Muscle layer of colon (tissue), 2 donors: ENCODE data around the gene HADHB.
A peak's percentile ranks its signal among the peaks of the same experiment; 100 is the strongest.
"Not testable (repeated sequence)": the region's sequence is repeated elsewhere in the genome, so short reads cannot be mapped to it uniquely, and the experiment has no call there.

Experiments used
- H3K27ac ChIP-seq: one replicate; pipeline ENCODE4 v1.7.0; 2013; ENCODE audit warnings: low read depth, mild to moderate bottlenecking, low read length, moderate library complexity
- H3K27me3 ChIP-seq, 2 donors: one replicate each; pipeline ENCODE4 v1.7.0; 2013; ENCODE audit warnings: low read length in 2 of 2, mild to moderate bottlenecking in 2 of 2; ENCODE audit not compliant: insufficient read depth in 2 of 2, control insufficient read depth in 1 of 2
- H3K36me3 ChIP-seq: one replicate; pipeline ENCODE4 v1.7.0; 2013; ENCODE audit warnings: mild to moderate bottlenecking, low read length; ENCODE audit not compliant: insufficient read depth
- H3K4me1 ChIP-seq: one replicate; pipeline ENCODE4 v1.7.0; 2013; ENCODE audit warnings: mild to moderate bottlenecking, low read length; ENCODE audit not compliant: insufficient read depth
- H3K4me3 ChIP-seq, 2 donors: one replicate each; pipeline ENCODE4 v1.7.0; 2013; ENCODE audit warnings: low read length in 2 of 2, low read depth in 1 of 2, mild to moderate bottlenecking in 1 of 2, moderate library complexity in 1 of 2
- H3K9ac ChIP-seq: one replicate; pipeline ENCODE4 v1.7.0; 2013; ENCODE audit warnings: low read length
- H3K9me3 ChIP-seq: one replicate; pipeline ENCODE4 v1.7.0; 2013; ENCODE audit warnings: mild to moderate bottlenecking, low read length
- donor health status: abdominal sarcoma.
- donor health status: Adenocarcinoma of cecum.

The HADHB gene

DNA sequence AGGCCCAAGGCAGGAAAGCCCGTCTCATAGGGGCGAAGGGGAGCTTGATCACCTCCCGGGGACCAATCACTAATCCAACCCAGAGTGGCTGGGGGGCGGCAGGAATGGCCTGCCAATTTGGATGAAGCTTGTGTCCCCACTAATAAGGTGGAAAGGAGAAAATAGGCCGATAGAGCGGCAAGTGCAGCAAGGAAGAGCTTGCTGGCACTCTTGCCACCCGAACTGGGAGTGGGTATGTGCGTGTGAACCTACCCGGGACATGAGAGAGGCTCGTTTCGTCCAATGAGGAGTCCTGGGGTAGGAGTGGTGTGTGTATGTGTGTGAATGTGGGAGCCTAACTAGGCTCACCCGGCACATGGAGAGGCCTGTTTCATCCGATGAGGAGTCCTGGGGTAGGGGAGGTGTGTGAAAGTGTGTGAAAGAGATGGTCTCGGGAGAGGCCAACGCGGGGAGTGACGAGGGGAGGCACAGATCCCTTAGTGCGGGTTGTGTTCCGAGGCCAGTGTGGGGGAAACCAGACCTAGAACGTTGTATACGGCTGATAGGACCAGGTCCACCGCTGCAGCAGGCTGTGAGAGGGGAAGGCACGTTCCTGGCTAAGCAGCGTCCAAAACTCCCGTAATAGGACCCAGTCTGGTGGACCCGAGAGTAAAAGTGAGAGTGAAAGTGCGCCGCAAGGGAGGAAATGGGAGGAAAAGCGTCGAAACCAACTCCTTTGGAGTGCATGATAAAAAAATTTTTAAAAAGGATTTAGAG lies 54.1 kb downstream of the HADHB start:
- Histone ChIP-seq H3K27me3 (no peaks in the 10 kb centered on the region), H3K4me3 (peak overlapping the region; percentile 34 to 95), H3K36me3 (no peaks in the 10 kb centered on the region), H3K27ac (peak overlapping the region; percentile 86), H3K4me1 (peaks cover 17% of the 10 kb centered on the region), H3K9ac (peak overlapping the region; percentile 85), H3K9me3 (no peaks in the 10 kb centered on the region)

DNA sequence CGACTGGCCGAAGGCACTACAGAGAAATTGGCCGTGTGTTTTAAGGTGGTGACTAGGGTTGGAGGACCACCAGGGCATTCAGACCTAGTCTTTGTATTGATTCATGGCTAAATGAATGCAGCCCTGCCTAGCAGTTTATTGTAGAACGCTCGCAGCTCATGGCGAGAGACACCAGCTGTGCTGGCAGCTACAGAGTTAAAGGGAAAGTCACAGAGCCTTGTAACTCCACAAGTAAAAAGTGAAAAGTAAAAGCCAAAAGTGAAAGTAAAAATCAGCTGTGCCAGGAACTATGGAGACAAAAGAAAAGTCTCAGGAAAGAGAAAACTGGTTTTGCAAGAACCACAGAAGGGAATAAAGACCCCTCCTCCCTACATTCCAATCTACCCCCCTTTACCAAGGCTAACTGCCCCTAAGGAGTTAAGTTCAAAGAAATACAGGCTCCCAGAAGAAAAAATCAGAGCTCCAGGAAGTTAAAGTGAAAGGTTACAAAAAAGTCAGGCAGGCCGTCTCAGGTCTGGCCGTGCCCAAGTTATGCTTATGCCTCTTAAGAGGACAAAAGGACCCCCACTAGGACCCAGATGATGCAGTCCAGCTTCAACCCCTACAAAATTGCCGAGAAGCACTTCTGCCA lies 54.8 kb downstream of the HADHB start:
- Histone ChIP-seq H3K9ac (peak overlapping the region; percentile 85), H3K4me3 (peak overlapping the region; percentile 34 to 95), H3K27me3 (no peaks in the 10 kb centered on the region), H3K27ac (peak overlapping the region; percentile 86), H3K4me1 (peaks cover 17% of the 10 kb centered on the region), H3K36me3 (no peaks in the 10 kb centered on the region), H3K9me3 (no peaks in the 10 kb centered on the region)

GRCh38 chr2:26300234-26300925 lies 55.6 kb downstream of the HADHB start:
- Histone ChIP-seq H3K27me3 (no peaks in the 10 kb centered on the region), H3K4me1 (peaks cover 17% of the 10 kb centered on the region), H3K9me3 (no peaks in the 10 kb centered on the region), H3K4me3 (peak overlapping the region in 1 of 2 donors; percentile 95), H3K27ac (peak overlapping the region; percentile 86), H3K36me3 (no peaks in the 10 kb centered on the region), H3K9ac (no peak overlapping the region)

- Histone ChIP-seq H3K27ac (no peak overlapping the region), H3K4me3 (no peak overlapping the region), H3K36me3 (no peaks in the 10 kb centered on the region), H3K27me3 (no peaks in the 10 kb centered on the region), H3K9ac (no peak overlapping the region), H3K9me3 (no peaks in the 10 kb centered on the region), H3K4me1 (peaks cover 17% of the 10 kb centered on the region)
Measured at GRCh38 chr2:26302846-26303245, 58.1 kb downstream of the HADHB start.

- H3K27me3 ChIP-seq, H3K9ac ChIP-seq, H3K27ac ChIP-seq, H3K4me1 ChIP-seq, H3K9me3 ChIP-seq, H3K36me3 ChIP-seq, H3K4me3 ChIP-seq: not testable (repeated sequence)
Measured at GRCh38 chr2:26305094-26305493, 60.4 kb downstream of the HADHB start.

- Histone ChIP-seq H3K9me3 (no peaks in the 10 kb centered on the region), H3K4me1 (peaks cover 6% of the 10 kb centered on the region), H3K4me3 (no peak overlapping the region), H3K9ac (no peak overlapping the region), H3K36me3 (no peaks in the 10 kb centered on the region), H3K27me3 (no peaks in the 10 kb centered on the region), H3K27ac (no peak overlapping the region)
Measured at GRCh38 chr2:26305540-26305939, 60.8 kb downstream of the HADHB start.

GRCh38 chr2:26309921-26310320 lies 65.2 kb downstream of the HADHB start:
- H3K4me3 ChIP-seq: no peak overlapping the region
- H3K9ac ChIP-seq: no peak overlapping the region
- no peaks in the 10 kb centered on the region for H3K4me1 ChIP-seq
- no peaks in the 10 kb centered on the region for H3K27me3 ChIP-seq
- no peaks in the 10 kb centered on the region for H3K36me3 ChIP-seq
- no peaks in the 10 kb centered on the region for H3K9me3 ChIP-seq
- no peak overlapping the region for H3K27ac ChIP-seq

- Histone ChIP-seq H3K36me3 (no peaks in the 10 kb centered on the region), H3K27ac (no peak overlapping the region), H3K4me1 (no peaks in the 10 kb centered on the region), H3K9me3 (no peaks in the 10 kb centered on the region), H3K4me3 (no peak overlapping the region), H3K27me3 (no peaks in the 10 kb centered on the region), H3K9ac (no peak overlapping the region)
Measured at GRCh38 chr2:26312471-26312870, 67.7 kb downstream of the HADHB start.

DNA sequence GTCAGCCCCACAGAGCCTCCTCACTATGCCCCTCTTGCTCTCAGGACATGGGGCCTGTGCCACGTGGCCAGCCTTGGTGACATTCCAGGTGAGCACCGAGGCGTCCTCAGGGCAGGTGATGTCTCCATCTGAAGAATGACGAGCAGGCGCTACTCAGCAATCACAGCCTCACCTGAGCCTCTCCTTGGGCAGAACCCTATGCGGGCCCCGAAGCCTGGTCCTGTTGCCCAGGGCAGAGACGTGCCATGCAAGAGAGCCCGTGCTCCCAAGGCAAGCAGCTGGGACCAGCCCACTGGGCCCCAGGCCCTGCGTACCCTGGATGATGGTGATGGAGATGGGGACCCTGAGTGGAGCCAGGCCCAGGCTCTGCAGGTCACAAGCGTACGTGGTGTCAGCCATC lies 68.7 kb downstream of the HADHB start:
- no peaks in the 10 kb centered on the region for H3K27me3 ChIP-seq
- no peak overlapping the region for H3K4me3 ChIP-seq
- H3K4me1 ChIP-seq: no peaks in the 10 kb centered on the region
- H3K27ac ChIP-seq: no peak overlapping the region
- H3K9me3 ChIP-seq: no peaks in the 10 kb centered on the region
- H3K9ac ChIP-seq: no peak overlapping the region
- H3K36me3 ChIP-seq: no peaks in the 10 kb centered on the region

DNA sequence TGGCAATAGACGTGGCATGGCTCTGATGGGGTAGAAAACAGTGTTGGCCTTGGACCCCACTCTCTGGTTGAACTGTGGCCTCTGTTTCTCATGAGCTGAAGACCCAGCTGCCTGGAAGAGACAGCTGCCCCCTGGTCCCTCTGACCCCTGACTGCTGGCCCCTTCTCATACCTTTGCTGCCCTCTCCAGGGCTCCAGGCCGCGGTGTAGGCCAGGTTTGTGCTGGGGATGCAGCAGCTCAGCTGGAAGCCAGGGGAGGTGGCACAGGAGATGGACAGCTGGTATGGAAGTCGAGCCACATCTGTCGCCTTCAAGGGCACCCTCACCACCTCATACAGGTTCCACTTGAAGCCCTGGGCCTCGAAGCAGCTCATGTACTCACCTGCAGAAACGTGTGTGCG lies 69.5 kb downstream of the HADHB start:
- Histone ChIP-seq H3K27me3 (no peaks in the 10 kb centered on the region), H3K9me3 (no peaks in the 10 kb centered on the region), H3K4me3 (no peak overlapping the region), H3K27ac (no peak overlapping the region), H3K36me3 (no peaks in the 10 kb centered on the region), H3K4me1 (no peaks in the 10 kb centered on the region), H3K9ac (no peak overlapping the region)

DNA sequence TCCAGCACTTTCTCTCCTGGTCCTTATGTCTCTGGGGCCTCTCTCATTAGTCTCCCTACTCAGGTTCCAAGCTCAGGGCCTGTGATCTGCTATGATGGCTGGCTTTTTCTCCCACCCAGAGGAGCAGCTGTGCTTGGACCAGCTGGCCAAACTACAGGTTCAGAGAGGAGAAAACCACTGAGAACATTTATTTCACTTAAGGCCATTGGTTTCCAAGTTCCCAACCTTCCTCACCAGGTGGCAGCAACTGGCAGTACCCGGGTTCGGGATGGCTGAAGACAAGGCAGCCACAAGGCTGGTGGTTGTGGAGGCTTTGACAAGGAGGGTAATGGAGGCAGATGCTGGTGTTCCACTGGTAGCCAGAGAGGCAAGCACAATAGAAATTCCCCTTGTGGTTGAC lies 71.3 kb downstream of the HADHB start:
- Histone ChIP-seq H3K4me3 (no peak overlapping the region), H3K36me3 (no peaks in the 10 kb centered on the region), H3K9me3 (no peaks in the 10 kb centered on the region), H3K9ac (no peak overlapping the region), H3K27me3 (no peaks in the 10 kb centered on the region), H3K27ac (no peak overlapping the region), H3K4me1 (no peaks in the 10 kb centered on the region)
